Breast epithelium (tissue), 3 donors: ENCODE measurements around the gene CADPS.

Experiments
- CTCF ChIP-seq, 3 donors: fragments of 450-650 bp; IDR thresholded peaks; one replicate each; pipeline ENCODE4 v1.5.1; 2016 to 2017; ENCODE audit warnings: antibody characterized with exemption in 3 of 3, mild to moderate bottlenecking in 3 of 3, moderate library complexity in 3 of 3
- POLR2A ChIP-seq: fragments of 450-650 bp; IDR thresholded peaks from one replicate; pipeline ENCODE4 v1.6.1; 2016; ENCODE audit warnings: antibody characterized with exemption, mild to moderate bottlenecking, moderate library complexity
- POLR2AphosphoS5 ChIP-seq, 3 donors: sonication (generic); formaldehyde crosslinking; IDR thresholded peaks; one replicate each; pipeline ENCODE4 v1.6.1; 2017; ENCODE audit warnings: antibody characterized with exemption in 3 of 3

GRCh38 chr3:62670351-62670750 lies 204.9 kb downstream of the CADPS start:
- TF ChIP-seq CTCF (IDR thresholded peaks at IDR 0.05) (no peak), POLR2AphosphoS5 (IDR thresholded peaks at IDR 0.05) (no peak), POLR2A (no peak)
